Measurements from ENCODE around the gene CELF1.

DNA sequence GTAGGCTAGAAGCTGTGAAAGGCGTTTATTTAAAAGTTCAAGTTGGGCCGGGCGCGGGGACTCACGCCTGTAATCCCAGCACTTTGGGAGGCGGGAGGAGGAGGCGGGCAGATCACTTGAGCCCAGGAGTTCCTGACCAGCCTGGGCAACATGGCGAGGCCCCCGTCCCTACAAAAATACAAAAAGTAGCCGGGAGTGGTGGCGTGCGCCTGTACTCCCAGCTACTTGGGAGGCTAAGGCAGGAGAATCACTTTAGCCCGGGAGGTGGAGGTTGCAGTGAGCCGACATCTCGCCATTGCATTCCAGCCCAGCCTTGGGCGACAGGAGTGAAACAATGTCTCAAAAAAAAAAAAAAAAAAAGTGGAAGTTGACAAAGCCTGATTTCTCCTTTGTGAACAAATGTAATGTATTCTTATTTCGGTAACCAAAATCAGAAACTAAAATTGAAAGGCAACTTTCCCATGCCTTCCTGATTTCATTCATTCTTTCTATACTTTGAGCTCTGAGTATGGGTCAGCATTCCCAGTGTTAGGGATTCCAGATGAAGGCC lies 13.3 kb upstream of the CELF1 start:
- TF ChIP-seq, protein P1, sequence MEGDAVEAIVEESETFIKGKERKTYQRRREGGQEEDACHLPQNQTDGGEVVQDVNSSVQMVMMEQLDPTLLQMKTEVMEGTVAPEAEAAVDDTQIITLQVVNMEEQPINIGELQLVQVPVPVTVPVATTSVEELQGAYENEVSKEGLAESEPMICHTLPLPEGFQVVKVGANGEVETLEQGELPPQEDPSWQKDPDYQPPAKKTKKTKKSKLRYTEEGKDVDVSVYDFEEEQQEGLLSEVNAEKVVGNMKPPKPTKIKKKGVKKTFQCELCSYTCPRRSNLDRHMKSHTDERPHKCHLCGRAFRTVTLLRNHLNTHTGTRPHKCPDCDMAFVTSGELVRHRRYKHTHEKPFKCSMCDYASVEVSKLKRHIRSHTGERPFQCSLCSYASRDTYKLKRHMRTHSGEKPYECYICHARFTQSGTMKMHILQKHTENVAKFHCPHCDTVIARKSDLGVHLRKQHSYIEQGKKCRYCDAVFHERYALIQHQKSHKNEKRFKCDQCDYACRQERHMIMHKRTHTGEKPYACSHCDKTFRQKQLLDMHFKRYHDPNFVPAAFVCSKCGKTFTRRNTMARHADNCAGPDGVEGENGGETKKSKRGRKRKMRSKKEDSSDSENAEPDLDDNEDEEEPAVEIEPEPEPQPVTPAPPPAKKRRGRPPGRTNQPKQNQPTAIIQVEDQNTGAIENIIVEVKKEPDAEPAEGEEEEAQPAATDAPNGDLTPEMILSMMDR (conservative IDR thresholded peaks at IDR 0.05 in 1 of 2, IDR thresholded peaks at IDR 0.05 in 1 of 2; ENCODE audit: low read depth in 1 of 2, low read length in 2 of 2) = no peak
- TF ChIP-seq EZH2 (IDR thresholded peaks at IDR 0.05; ENCODE audit: low read length, missing control alignments) = no peak

All from fibroblast of lung (primary cell).